ENCODE data around the gene JMJD8. TPM values are rescaled to one million over a fixed set of nuclear protein-coding genes. Genes with fewer than 3 reads are reported as not detected.

The JMJD8 gene
- polyA plus RNA-seq, 4 donors, result 64.4 to 85.4 (median 66.1) TPM

Other genes with a start within 250 kb of the JMJD8 start
- 10 to 100 TPM; 23.1 to 35.7 (median 26.3) TPM for gene CAPN15, start 156.6 kb downstream of the JMJD8 start, polyA plus RNA-seq (ENCODE audit: insufficient read length in 4 of 4)
- gene PRR35, start 123.9 kb downstream of the JMJD8 start, polyA plus RNA-seq (ENCODE audit: insufficient read length in 4 of 4), result 10 to 100 TPM; 10.5 to 18.4 (median 11.0) TPM
- gene NHLRC4, start 117.3 kb downstream of the JMJD8 start, polyA plus RNA-seq (ENCODE audit: insufficient read length in 4 of 4), result 1 to 10 TPM; 7.2 to 9.9 (median 8.0) TPM
- gene PIGQ, start 114.4 kb downstream of the JMJD8 start, polyA plus RNA-seq (ENCODE audit: insufficient read length in 4 of 4), result 10 to 100 TPM; 54.7 to 75.4 (median 65.0) TPM
- 10 to 100 TPM; 17.1 to 28.6 (median 19.9) TPM for gene RAB40C, start 94.3 kb downstream of the JMJD8 start, polyA plus RNA-seq (ENCODE audit: insufficient read length in 4 of 4)
- gene WFIKKN1, start 53.3 kb downstream of the JMJD8 start, polyA plus RNA-seq (ENCODE audit: insufficient read length in 4 of 4), result 1 to 10 TPM; 1.4 to 2.8 (median 1.7) TPM
- gene METTL26, start 48.0 kb downstream of the JMJD8 start, polyA plus RNA-seq (ENCODE audit: insufficient read length in 4 of 4), result 10 to 100 TPM; 46.8 to 75.5 (median 51.3) TPM
- gene MCRIP2, start 42.5 kb downstream of the JMJD8 start, polyA plus RNA-seq (ENCODE audit: insufficient read length in 4 of 4), result 10 to 100 TPM; 15.4 to 28.0 (median 17.3) TPM
- gene WDR90, start 35.0 kb downstream of the JMJD8 start, polyA plus RNA-seq (ENCODE audit: insufficient read length in 4 of 4), result 10 to 100 TPM; 28.1 to 49.7 (median 37.7) TPM
- 100 to 1,000 TPM in 1 of 4 donors, 10 to 100 TPM in 3; 70.5 to 111 (median 77.6) TPM for gene RHOT2, start 16.2 kb downstream of the JMJD8 start, polyA plus RNA-seq (ENCODE audit: insufficient read length in 4 of 4)
- 1 to 10 TPM in 3 of 4 donors, under 1 TPM in 1; 0.91 to 2.7 (median 1.8) TPM for gene RHBDL1, start 8.7 kb downstream of the JMJD8 start, polyA plus RNA-seq (ENCODE audit: insufficient read length in 4 of 4)
- 100 to 1,000 TPM in 3 of 4 donors, 10 to 100 TPM in 1; 93.2 to 138 (median 122) TPM for gene STUB1, start 3.9 kb downstream of the JMJD8 start, polyA plus RNA-seq (ENCODE audit: insufficient read length in 4 of 4)
- gene WDR24, start 6.1 kb upstream of the JMJD8 start, polyA plus RNA-seq (ENCODE audit: insufficient read length in 4 of 4), result 10 to 100 TPM in 3 of 4 donors, 1 to 10 TPM in 1; 10.0 to 14.0 (median 10.8) TPM
- 1 to 10 TPM in 3 of 4 donors, under 1 TPM in 1; 0.79 to 1.8 (median 1.2) TPM for gene FBXL16, start 21.5 kb upstream of the JMJD8 start, polyA plus RNA-seq (ENCODE audit: insufficient read length in 4 of 4)
- gene METRN, start 30.8 kb upstream of the JMJD8 start, polyA plus RNA-seq (ENCODE audit: insufficient read length in 4 of 4), result 10 to 100 TPM in 1 of 4 donors, 1 to 10 TPM in 3; 5.8 to 17.0 (median 9.3) TPM
- 10 to 100 TPM; 13.5 to 27.8 (median 14.4) TPM for gene ANTKMT, start 36.8 kb upstream of the JMJD8 start, polyA plus RNA-seq (ENCODE audit: insufficient read length in 4 of 4)
- gene CCDC78, start 42.1 kb upstream of the JMJD8 start, polyA plus RNA-seq (ENCODE audit: insufficient read length in 4 of 4), result 1 to 10 TPM; 1.1 to 3.6 (median 1.8) TPM
- 1 to 10 TPM; 3.1 to 7.3 (median 3.2) TPM for gene HAGHL, start 42.8 kb upstream of the JMJD8 start, polyA plus RNA-seq (ENCODE audit: insufficient read length in 4 of 4)
- 10 to 100 TPM; 21.0 to 28.5 (median 25.2) TPM for gene CIAO3, start 56.7 kb upstream of the JMJD8 start, polyA plus RNA-seq (ENCODE audit: insufficient read length in 4 of 4)
- 10 to 100 TPM; 11.4 to 33.7 (median 22.2) TPM for gene MSLN, start 76.4 kb upstream of the JMJD8 start, polyA plus RNA-seq (ENCODE audit: insufficient read length in 4 of 4)
- 10 to 100 TPM; 10.6 to 21.7 (median 12.0) TPM for gene RPUSD1, start 104.0 kb upstream of the JMJD8 start, polyA plus RNA-seq (ENCODE audit: insufficient read length in 4 of 4)
- 10 to 100 TPM; 23.3 to 33.3 (median 25.9) TPM for gene CHTF18, start 104.3 kb upstream of the JMJD8 start, polyA plus RNA-seq (ENCODE audit: insufficient read length in 4 of 4)
- gene GNG13, start 116.4 kb upstream of the JMJD8 start, polyA plus RNA-seq (ENCODE audit: insufficient read length in 4 of 4), result under 1 TPM in 3 of 4 donors, not detected in 1; 0.18 to 0.37 (median 0.36) TPM